ENCODE results near the gene CDV3. TPM values are rescaled to one million over a fixed set of nuclear protein-coding genes. Genes with fewer than 3 reads are reported as not detected.

CDV3 gene
- total RNA-seq, 2 donors from 2014 or later, result 195 to 200 TPM

- Mint-ChIP-seq H3K36me3 (peaks cover 19 to 21% of the 10 kb centered on the region in 2 donors), H3K27ac (no peak overlapping the region), H3K9me3 (no peaks in the 10 kb centered on the region)
- DNase-seq (ENCODE audit: low spot score in 2 of 2) (no peak), ATAC-seq (no peak)
Observed at GRCh38 chr3:133627789-133628188, 54.3 kb downstream of the CDV3 start.

GRCh38 chr3:133629146-133629545, 55.7 kb downstream of the CDV3 start:
- no peaks in the 10 kb centered on the region for H3K9me3 Mint-ChIP-seq
- ATAC-seq (no peak), DNase-seq (ENCODE audit: low spot score in 2 of 2) (no peak)
- peaks cover 24 to 27% of the 10 kb centered on the region in 2 donors for H3K36me3 Mint-ChIP-seq
- H3K27ac Mint-ChIP-seq, result peak overlapping the region in 1 of 2 donors; percentile 23

- Mint-ChIP-seq H3K27ac (no peak overlapping the region), H3K36me3 (peaks cover 19 to 29% of the 10 kb centered on the region in 2 donors), H3K9me3 (no peaks in the 10 kb centered on the region)
- DNase-seq (ENCODE audit: low spot score in 2 of 2) (no peak), ATAC-seq (no peak)
Observed at GRCh38 chr3:133633439-133633838, 60.0 kb downstream of the CDV3 start.

Other genes starting within 250 kb of the CDV3 start
- not detected for gene BFSP2, start 173.6 kb upstream of the CDV3 start, total RNA-seq
- 100 to 1,000 TPM; 110 to 112 TPM for gene TOPBP1, start 88.3 kb downstream of the CDV3 start, total RNA-seq
- under 1 TPM; 0.47 to 0.93 TPM for gene TF, start 172.7 kb downstream of the CDV3 start, total RNA-seq
- 10 to 100 TPM; 30.6 to 50.1 TPM for gene SRPRB, start 232.1 kb downstream of the CDV3 start, total RNA-seq

Data from activated naive CD4-positive, alpha-beta T cell treated with anti-CD3 and anti-CD28 coated beads, Interleukin-2, amount 50 U/mL, for 72 hours (primary cell).